Peyer's patch (tissue), 4 donors: Measurements from ENCODE around the gene CSRP1. TPM values are rescaled to one million over a fixed set of nuclear protein-coding genes. Genes with fewer than 3 reads are reported as not detected.

Experiments
- DNase-seq, 3 donors: peaks; one replicate each; pipeline ENCODE4 v3.0.0-alpha.2; 2017 to 2019
- H3K27ac ChIP-seq, 4 donors: fragments of 200-600 bp; sonication (generic); one replicate each; pipeline ENCODE4 v1.5.1; 2016 to 2019
- H3K27me3 ChIP-seq, 2 donors: fragments of 200-600 bp; sonication (generic); one replicate each; pipeline ENCODE4 v1.5.1; 2019
- H3K36me3 ChIP-seq, 3 donors: fragments of 200-600 bp; sonication (generic); one replicate each; pipeline ENCODE4 v1.5.1; 2016 to 2019
- H3K4me1 ChIP-seq, 4 donors: fragments of 200-600 bp; sonication (generic); one replicate each; pipeline ENCODE4 v1.5.1; 2016 to 2019
- H3K4me3 ChIP-seq, 4 donors: fragments of 200-600 bp; sonication (generic); 1 replicate in 3 of 4; 2 replicates in 1 of 4; pipeline ENCODE4 v1.5.1; 2016 to 2019; ENCODE audit warnings: mild to moderate bottlenecking in 1 of 4
- H3K9me3 ChIP-seq, 4 donors: fragments of 200-600 bp; sonication (generic); one replicate each; pipeline ENCODE4 v1.5.1; 2016 to 2019; ENCODE audit warnings: mild to moderate bottlenecking in 1 of 4
- CTCF ChIP-seq, 6 experiments: fragments of 450-650 bp in 4 of 6; fragments of 200-600 bp in 2 of 6; sonication (generic) in 1 of 6; IDR thresholded peaks; one replicate each; pipeline ENCODE4 v1.5.1; 2017 to 2019; ENCODE audit warnings: antibody characterized with exemption in 6 of 6, mild to moderate bottlenecking in 3 of 6, moderate library complexity in 1 of 6
- POLR2A ChIP-seq, 2 donors: fragments of 450-650 bp; IDR thresholded peaks; one replicate each; pipeline ENCODE4 v1.5.1; 2017; ENCODE audit warnings: antibody characterized with exemption in 2 of 2, mild to moderate bottlenecking in 2 of 2, moderate library complexity in 2 of 2
- total RNA-seq, 4 donors: library from RNA; depleted of rRNA; stranded (reverse); fragments of >200 nt; gene quantifications; one replicate each; pipeline ENCODE4 v1.1.0, GENCODE V29; 2016

Gene CSRP1
- total RNA-seq, 4 donors from 2014 or later: 139 to 306 (median 160) TPM

GRCh38 chr1:201543871-201544642 is 37.1 kb upstream of the CSRP1 start:
- peaks cover 0 to 4% of the 10 kb centered on the region in 2 donors for H3K27me3 ChIP-seq
- no peaks in the 10 kb centered on the region for H3K9me3 ChIP-seq
- DNase-seq: no peak
- H3K4me3 ChIP-seq: no peak overlapping the region
- H3K27ac ChIP-seq: peak overlapping the region in 1 of 4 donors; percentile 25
- peaks cover 0 to 11% (median 8%) of the 10 kb centered on the region in 4 donors for H3K4me1 ChIP-seq
- TF ChIP-seq CTCF (IDR thresholded peaks at IDR 0.05) (no peak), POLR2A (IDR thresholded peaks at IDR 0.05) (no peak)
- H3K36me3 ChIP-seq: no peaks in the 10 kb centered on the region

- Histone ChIP-seq H3K27ac (peak overlapping the region in 2 of 4 donors; percentile 10 to 27), H3K27me3 (peaks cover 0 to 4% of the 10 kb centered on the region in 2 donors), H3K4me1 (peaks cover 0 to 21% (median 14%) of the 10 kb centered on the region in 4 donors), H3K36me3 (no peaks in the 10 kb centered on the region), H3K9me3 (no peaks in the 10 kb centered on the region), H3K4me3 (no peak overlapping the region)
- TF ChIP-seq POLR2A (IDR thresholded peaks at IDR 0.05): no peak
- no peak for TF ChIP-seq CTCF (IDR thresholded peaks at IDR 0.05)
- DNase-seq: no peak
These were observed 35.5 kb upstream of the CSRP1 start for GRCh38 chr1:201542309-201543035.

- Histone ChIP-seq H3K4me1 (peaks cover 0 to 21% (median 14%) of the 10 kb centered on the region in 4 donors), H3K36me3 (no peaks in the 10 kb centered on the region), H3K27me3 (peaks cover 0 to 4% of the 10 kb centered on the region in 2 donors), H3K27ac (peak overlapping the region in 2 of 4 donors; percentile 63 to 78), H3K4me3 (no peak overlapping the region), H3K9me3 (no peaks in the 10 kb centered on the region)
- DNase-seq: no peak
- TF ChIP-seq POLR2A (IDR thresholded peaks at IDR 0.05) (no peak), CTCF (IDR thresholded peaks at IDR 0.05) (no peak)
These were observed 34.2 kb upstream of the CSRP1 start for GRCh38 chr1:201540846-201541735.

- H3K4me1 ChIP-seq: peaks cover 0 to 29% (median 15%) of the 10 kb centered on the region in 4 donors
- peak in 1 of 3 donors; percentile 55 for DNase-seq
- H3K27me3 ChIP-seq: peaks cover 0 to 4% of the 10 kb centered on the region in 2 donors
- H3K4me3 ChIP-seq: peak overlapping the region; percentile 34 to 63 (median 56)
- H3K36me3 ChIP-seq: no peaks in the 10 kb centered on the region
- no peak for TF ChIP-seq POLR2A (IDR thresholded peaks at IDR 0.05)
- TF ChIP-seq CTCF (IDR thresholded peaks at IDR 0.05): no peak
- peak overlapping the region; percentile 61 to 78 (median 68) for H3K27ac ChIP-seq
- no peaks in the 10 kb centered on the region for H3K9me3 ChIP-seq
These were observed 32.9 kb upstream of the CSRP1 start for GRCh38 chr1:201539561-201540431.
